NCI-H1436 treated with DMSO at 0.1 percent for 48 hours (cell line): ENCODE data around the gene EDC3.
"Not testable (repeated sequence)": the region's sequence is repeated elsewhere in the genome, so short reads cannot be mapped to it uniquely, and the experiment has no call there.

Experiments used
- DNase-seq: peaks from one replicate; lab custom pipeline; 2025; lab: John Stamatoyannopoulos, UW

The EDC3 gene

DNA sequence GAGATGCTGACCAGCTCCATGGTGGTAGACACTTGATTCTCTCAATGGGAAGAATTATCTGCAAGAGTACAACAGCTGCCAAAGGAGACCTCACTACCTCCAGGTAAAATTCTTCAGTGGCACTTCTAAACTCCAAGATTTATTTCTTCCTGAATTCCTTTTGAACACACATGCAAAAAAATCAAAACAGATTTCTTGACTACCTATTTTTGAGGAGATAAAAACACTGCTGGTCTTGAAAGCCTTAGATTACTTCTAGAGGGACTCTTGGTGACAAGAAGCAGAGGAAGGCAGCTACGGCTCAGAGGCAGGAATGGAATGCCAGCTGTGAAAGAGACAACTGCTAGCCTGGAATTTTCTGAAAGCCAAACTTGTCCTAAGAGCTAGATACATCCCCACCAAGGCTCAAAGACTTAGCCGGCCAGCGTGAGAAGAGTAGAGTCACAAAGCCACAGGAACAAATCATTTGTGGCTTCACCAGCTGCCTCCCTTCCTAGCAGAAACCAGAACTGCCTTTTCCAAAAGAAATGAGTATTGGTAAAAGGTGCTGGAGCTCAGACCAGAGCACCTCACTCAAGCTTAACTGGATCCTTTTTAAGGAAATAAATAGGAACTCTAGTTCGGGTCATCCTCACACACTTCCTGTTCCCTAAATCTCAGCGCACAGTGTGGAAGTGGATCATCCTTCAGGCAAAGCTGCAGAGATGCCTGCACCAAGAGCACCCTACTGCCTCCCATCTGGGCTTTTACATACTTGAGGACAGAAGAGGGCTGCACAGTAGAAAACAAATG lies 47.6 kb downstream of the EDC3 start:
- no peak for DNase-seq

DNA sequence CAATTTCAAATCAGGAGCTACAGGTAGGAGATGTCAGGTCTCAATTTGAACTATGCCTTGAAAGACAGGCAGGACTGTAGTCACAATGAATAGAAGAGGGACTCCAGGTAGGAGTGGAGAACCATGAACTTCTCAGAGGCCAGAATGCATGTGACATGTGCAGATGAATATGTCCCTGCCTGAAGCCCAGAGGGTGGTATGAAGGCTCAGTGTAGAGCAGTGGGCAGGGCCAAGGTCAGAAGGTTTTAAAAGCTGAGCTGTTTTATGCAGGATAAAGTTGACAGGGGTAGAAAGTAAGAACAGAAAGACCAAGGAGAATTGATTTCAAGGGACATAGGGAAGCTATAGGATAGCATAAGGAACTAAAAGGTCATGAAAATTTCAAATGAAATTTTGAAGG lies 49.3 kb downstream of the EDC3 start:
- DNase-seq = no peak

DNA sequence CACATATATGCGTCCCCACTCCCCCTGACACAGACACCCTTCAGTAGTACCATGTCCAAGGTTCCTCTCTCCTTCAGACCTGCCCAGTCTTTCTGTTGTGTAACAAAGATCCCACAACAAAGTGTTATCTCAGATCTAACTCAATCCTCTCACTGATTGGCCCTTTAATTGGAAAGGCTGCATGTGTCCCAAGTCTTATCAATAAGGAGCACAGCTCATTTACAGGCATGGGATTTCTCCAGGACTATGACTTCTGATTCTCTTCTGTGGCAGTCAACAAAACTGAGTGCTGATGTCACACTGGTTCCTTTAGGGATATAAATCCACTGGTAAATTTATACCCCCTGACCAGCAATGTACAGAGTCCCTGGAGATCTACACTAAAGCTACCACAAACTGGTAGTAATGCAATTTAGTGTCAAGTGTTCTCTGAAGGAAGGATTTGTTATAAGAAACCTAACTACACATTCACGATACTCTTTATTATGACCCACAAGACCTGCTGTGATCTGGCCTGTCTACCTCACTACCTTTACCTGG lies 52.1 kb downstream of the EDC3 start:
- DNase-seq = no peak

DNA sequence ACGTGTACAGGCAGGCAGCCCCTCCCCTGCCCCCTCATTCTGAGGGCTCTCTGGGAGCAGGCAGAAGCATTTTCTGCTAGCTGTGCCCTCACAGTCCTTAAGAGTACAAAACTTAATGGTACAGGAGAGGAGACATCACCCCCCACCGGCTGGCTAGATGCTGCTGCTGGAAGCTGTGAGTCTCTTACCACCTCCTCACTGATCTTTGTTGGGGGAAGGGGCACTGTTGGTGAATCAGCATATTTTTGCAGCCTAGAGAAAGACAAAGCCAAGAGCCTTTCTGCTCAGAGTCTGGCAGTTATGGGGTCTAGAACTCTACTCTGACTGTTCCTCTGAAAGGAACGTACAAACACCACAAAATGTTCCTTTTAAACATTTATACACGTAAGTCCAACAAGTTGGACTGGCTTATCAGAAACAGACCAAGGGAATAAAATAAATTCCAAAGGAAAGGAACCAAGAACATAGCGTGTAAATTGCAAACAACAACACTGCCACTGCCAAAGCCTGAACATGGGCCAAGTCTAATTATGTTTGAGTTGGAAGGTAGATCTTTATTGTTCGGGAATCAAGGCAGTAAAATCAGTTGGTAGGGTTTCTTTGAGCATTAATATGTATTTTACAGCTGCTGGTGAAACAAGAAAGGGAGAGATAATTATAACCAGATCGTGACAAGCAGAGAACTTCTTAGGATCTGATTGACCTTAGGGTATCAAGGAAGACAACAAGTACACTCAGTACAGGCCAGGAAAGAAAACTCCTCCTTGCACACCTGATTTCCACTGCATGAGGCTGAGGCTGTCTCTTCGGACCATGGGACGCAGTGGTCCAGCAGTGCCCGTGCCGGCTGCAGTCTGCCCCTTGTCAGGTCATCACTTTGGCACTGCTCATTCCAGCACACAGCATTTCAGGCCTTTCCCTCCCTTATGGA lies 52.8 kb downstream of the EDC3 start:
- no peak for DNase-seq

DNA sequence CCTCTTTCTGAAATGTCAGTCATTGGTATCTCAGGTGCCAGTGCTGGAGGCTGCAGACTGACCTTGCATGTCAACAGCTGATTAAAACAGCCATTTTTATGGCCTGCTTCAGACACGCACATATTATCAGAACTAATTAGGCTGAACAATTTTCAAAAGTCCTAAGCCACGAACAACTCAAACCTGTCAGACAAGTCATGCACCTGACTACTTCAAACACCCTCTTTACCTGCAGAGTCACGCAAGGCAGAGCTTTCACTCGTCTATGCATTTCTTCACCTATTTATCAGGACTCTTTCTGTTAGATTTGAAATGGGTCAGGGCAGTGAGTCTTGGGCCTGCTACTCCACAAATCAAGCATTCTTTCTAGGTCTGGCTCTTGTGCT lies 53.5 kb downstream of the EDC3 start:
- no peak for DNase-seq

DNA sequence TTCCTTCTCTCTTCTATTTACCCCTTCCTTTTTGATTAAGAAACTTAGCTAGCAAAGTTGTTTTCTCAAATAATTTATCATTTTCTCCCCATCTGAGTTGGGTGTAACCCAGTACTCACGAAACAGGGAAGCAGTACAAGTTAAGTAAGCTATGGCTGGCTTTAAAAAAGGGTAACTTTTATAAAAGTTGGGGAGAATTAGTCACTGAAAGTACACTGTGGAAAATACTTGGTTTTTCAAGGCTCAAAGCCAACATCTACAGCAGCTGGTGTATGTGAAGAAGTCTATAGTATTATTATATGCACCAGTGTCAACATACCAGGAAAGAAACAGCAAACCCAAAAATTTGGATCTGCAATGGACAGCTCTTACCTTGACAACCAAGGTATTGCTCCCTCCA lies 54.7 kb downstream of the EDC3 start:
- DNase-seq = no peak

DNA sequence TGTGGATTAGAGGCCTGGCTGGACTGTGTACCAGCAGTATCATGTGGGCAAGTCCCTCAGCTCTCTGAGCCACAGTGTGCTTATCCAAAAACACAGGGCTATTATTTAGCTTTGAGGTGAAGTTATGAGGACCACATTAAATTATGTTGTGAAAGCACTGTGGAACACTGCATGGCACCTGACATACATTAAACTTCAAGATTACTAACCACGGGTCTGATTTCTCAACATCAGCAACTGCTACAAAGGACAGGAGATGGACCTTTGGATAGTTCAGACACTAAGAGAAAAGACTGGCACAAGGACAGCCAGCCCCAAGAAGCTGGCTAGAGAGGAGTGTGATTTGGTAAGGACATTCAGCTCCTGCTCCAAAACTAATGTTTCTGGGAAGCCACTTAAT lies 58.8 kb downstream of the EDC3 start:
- DNase-seq = no peak

DNA sequence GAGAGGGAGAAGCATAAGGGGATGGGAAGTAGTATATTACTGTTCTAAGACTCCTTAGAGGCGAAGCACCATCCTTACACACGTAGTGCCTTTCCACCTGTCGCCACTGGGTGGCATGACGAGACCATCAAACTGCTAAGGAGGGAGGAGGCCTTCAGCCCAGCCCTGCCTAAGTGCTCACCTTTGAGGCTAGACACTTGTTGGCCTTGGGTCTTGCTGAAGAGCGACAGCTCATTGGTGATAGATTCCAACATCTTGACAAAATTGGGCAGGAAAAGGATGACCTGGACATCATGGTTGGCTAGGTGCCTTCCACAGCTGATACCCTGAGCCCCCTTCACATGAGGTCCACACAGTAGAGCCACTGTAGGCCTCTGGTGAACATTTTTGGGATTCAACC lies 60.6 kb downstream of the EDC3 start:
- no peak for DNase-seq

DNA sequence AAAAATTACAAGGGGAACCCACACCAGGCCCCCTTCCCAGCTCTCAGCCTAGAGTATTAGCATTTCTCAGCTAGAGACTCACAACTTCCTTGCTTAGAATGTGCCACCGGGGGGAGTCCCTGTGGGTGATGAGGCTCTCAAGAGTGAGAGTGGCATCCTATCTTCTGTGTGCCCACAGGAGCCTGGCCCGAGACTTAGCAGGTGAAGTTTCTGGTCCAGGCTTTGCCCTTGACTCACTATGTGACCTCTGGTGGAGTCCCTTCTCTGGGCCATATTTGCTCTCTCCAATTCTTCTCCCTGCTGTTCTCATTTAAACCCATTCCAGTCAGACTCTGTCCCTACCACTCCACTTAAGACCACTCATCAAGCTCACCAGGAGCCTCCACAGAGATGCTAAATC lies 62.0 kb downstream of the EDC3 start:
- no peak for DNase-seq

DNA sequence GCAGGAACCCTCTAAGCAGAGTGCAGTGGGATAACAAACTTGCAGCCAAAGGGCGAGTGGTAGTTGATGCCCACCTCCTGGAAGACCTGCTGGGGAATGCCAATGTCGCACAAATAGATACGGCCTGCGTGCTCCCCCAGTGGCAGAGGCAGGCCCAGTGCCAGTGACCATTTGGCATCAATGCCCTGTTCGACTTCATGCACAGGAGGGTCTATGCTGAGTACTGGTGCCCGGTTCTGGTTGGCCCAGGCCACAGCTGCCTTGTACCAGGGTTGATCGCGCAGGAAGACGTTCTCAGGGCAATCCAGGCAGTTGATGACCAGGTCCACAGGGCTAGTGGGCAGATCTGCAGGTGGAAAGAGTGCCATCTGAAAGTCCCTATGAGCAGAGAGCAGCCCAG lies 63.2 kb downstream of the EDC3 start:
- no peak for DNase-seq

DNA sequence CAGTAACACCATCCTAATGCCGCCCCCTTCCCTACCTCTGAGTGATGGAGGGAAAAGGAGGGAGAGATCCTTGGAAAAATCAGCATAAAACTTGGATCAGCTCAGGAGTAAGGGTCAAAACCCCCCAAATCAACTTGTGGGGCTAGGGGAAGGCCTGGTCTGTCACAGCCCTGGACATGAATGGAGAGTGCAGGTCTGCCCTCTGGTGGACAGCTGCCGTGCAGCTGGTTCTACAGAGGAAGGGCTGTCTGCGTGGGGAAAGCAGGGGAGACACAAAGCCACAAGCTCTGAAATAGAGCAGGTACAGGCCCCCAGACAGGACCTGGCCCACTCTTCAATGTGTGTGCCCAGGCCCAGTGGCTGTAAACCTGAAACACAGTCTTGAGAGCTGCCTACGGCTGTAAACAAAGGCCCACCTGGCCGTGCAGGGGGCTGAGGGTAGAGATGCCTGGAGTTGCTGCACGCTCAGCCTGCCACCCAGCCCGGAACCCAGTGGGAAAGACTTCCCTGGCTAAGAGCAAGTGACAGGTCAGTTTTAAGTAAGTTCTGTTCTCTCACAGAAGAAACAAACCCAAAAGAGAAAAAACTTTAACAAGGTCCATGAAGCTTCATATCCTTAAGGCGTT lies 63.8 kb downstream of the EDC3 start:
- DNase-seq = no peak

DNA sequence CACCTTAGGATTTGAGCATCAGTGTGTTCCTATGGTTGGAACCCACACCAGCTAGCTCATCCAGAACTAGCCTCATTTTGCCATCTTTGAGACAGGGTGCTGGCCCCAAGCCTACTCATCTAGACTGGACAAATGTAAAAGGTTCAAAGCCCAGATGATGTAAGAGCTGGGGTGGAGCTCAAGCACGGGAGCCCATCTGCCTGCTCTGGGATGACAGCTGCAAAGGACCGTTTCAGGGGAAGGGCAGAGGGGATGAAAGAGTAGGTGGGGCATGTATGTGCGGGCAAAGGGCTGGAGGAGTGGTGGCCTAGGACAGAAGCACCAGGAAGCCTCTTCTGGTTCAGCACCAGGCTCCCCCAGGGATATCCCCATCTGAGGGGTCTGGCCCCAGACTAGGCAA lies 64.4 kb downstream of the EDC3 start:
- no peak for DNase-seq

DNA sequence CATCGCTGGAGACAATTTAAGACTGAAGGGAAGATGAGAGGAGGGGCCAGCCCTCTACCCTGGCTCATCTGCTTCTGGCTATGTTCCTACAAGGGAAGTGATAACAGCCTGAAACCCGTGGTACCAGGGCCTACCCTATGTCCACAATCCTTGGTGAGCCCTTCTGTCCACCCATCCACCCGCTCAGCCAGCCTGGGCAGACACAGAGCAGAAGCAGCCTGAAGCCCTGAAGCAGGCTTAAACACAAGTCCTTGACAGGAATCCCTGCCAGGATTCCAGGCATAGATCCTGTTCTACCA lies 64.8 kb downstream of the EDC3 start:
- DNase-seq = no peak

DNA sequence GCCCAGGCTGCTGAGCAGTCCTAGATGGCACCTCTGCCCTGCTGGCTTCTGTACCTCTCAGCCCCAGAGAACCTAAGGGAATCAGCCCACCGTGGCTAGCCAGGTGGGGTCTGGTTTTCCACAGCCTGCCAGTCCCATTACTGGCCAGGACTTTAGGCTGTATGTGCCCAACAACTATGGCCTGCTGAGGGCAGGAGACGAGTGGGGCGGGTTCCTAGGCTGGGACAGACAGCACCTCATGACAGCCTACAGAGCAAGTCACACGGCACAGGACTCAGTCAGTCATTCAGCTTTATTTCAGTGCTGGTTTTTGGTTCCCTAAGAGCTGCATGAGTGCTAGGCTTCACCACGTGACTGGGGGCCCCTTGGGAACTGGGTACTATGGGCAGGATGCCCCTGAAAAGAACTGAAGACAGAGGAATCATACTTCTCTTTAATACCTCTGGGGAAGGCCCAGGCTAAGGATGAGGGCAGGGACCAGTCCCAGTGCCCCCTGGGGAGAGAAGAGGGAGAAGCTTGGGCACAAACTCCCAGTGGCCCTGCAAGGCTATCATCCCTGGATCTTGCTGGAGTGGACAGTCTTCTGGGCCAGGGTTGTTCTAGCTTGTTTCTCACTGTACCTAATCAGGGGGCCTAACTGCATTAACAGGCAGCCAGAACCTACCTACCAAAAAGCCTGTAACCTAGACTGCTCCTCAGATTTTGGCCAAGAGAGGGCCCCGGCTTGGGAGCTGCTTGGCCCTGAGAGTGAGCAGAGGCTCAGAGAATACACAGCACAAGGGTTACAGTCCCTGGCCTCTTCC lies 65.3 kb downstream of the EDC3 start:
- no peak for DNase-seq

DNA sequence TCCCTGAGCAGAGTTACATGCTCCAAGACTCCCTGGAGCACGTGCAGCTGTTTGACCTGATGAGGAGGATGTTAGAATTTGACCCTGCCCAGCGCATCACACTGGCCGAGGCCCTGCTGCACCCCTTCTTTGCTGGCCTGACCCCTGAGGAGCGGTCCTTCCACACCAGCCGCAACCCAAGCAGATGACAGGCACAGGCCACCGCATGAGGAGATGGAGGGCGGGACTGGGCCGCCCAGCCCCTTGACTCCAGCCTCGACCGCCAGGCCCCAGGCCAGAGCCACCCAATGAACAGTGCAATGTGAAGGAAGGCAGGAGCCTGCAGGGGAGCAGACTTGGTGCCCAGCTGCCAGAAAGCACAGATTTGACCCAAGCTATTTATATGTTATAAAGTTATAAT lies 66.1 kb downstream of the EDC3 start:
- DNase-seq = not testable (repeated sequence)

DNA sequence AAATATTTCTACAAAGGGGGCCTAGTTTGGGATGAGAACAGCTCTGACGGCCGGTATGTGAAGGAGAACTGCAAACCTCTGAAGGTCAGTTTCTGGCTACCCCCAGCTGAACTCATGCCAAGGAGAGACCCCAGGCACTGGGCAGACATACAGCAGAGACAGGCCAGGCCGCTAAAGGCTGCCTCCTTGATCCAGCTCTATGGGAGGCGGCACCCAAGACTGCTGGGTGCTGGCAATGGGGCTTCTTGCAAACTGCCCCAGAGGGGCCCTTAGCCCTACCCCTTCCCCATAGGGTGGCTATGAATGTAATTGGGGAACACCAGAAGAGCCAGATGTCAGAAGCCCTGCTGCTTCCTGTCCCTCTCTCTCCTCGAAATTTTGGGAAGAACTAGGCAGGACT lies 66.9 kb downstream of the EDC3 start:
- DNase-seq = no peak

DNA sequence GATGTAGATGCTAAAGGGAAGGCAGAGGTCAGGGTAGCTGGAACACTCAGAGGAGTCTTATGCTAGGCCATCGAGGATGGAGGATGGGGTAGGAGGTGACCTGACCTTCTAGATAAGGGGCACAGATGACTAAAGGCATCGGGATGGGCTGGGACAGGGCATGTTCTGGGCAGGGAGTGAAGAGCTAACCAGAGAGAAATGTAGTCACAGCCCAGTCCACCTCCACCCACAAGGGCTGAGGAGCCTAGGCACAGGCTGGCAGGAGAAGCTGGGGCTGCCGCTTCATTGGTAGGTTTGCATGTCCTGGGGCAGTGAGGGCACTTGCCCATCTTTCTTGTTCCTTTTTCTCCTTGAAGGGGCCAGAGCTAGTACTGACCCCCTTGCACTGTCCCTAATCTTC lies 67.6 kb downstream of the EDC3 start:
- no peak for DNase-seq

DNA sequence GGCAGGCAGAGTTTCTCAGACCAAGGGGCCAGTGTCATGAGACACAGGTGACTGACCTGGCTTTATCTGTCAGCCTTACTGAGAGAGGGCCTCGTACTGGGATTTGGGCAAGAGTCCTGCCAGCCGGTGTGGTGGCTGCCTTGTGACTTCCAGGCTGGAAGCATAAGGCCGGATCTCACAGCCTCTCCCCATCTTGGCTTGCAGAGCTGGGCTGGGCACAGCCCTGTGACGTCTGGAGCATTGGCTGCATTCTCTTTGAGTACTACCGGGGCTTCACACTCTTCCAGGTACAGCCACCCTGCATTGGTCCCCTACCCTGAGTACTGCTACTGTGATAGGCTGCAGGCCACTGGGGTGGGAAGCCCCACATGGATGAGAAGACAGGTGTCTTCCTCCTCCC lies 68.1 kb downstream of the EDC3 start:
- DNase-seq = no peak

DNA sequence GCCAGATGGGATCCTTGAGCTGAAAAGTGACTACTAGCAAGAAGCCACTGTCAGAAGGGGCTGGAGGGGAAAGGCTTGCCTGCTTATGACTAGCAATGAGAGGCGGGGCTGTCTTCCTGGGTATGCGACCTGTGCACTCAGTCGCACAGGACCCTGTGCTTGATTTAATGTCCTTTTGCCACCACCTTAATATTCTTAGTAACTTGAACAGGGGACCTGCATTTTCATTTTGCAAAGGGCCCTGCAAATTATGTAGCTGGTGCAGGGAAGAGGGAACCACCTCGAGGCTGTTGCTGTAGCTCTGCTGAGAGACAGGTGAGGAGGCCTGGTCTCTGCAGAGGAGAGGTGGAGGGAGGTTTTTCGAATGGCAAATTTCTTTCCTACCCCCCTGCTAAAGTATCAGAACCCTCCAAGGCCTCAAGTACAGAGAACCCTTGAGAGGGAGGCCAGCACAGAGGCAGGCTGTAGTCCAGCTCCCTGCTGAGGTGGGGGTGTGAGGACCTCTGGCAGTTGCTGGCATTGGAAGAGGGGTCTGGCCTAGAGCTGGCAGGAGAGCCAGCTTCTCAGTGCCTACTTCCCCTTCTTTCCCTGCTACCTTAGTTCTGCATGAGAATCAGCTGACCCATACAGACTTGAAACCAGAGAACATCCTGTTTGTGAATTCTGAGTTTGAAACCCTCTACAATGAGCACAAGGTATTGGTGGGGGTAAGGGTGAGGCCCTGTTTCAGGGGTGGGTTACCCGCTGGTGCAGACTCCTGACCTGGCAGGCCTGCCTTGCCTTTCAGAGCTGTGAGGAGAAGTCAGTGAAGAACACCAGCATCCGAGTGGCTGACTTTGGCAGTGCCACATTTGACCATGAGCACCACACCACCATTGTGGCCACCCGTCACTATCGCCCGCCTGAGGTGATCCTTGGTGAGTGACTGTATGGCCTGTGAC lies 68.8 kb downstream of the EDC3 start:
- DNase-seq = no peak

DNA sequence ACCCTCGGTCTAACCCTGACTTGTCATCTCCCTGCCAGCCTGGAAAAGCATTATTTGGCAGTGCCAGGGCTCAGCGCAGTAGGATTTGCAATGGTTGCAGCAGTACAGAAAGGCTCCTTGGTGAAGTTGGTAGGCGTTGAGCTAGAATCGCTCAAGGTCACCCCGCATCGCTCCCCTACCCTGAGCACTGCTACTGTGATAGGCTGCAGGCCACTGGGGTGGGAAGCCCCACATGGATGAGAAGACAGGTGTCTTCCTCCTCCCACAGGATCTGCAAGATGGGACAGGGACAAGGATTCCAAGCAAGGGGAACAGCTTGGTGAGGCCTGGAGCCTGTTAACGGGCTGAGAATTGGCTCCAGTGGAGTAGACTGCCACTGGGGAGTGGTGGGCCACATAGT lies 69.5 kb downstream of the EDC3 start:
- DNase-seq = no peak

DNA sequence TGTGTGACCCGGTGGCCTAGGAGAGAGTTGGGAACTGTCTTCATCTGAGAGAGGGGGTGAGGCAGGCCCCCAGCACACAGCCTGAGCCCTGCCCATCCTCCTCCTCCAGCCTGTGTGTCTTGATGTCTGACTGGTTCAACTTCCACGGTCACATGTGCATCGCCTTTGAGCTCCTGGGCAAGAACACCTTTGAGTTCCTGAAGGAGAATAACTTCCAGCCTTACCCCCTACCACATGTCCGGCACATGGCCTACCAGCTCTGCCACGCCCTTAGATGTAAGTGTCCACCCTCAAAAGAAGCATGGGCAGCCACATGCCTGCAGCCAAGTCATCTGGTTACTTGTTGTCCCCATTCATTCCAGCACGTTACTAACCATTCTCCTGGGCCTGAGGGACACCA lies 70.1 kb downstream of the EDC3 start:
- DNase-seq = no peak
